Measurements from ENCODE around the gene MYNN. TPM values are rescaled to one million over a fixed set of nuclear protein-coding genes. Genes with fewer than 3 reads are reported as not detected.

Gene MYNN
- total RNA-seq, 2 donors from 2014 or later = 15.1 to 16.2 TPM

- H3K4me1 Mint-ChIP-seq (ENCODE audit: low read depth) = no peaks in the 10 kb centered on the region
- H3K27me3 Mint-ChIP-seq (ENCODE audit: low read depth) = peaks cover 14% of the 10 kb centered on the region
- peaks cover 0 to under 1% of the 10 kb centered on the region in 2 donors for H3K36me3 Mint-ChIP-seq (ENCODE audit: insufficient read depth in 2 of 2)
- no peak overlapping the region for H3K27ac Mint-ChIP-seq
- H3K9me3 Mint-ChIP-seq = no peaks in the 10 kb centered on the region
- no peak overlapping the region for H3K4me3 Mint-ChIP-seq
- ATAC-seq (replicated peaks in 1 of 2) (no peak), DNase-seq (no peak)
Observed at GRCh38 chr3:169822091-169822490, 48.9 kb downstream of the MYNN start.

- Mint-ChIP-seq H3K4me3 (no peak overlapping the region), H3K9me3 (no peaks in the 10 kb centered on the region), H3K36me3 (ENCODE audit: insufficient read depth in 2 of 2) (no peaks in the 10 kb centered on the region), H3K27me3 (ENCODE audit: low read depth) (peaks cover 11% of the 10 kb centered on the region), H3K27ac (no peak overlapping the region), H3K4me1 (ENCODE audit: low read depth) (no peaks in the 10 kb centered on the region)
- no peak for DNase-seq
- no peak for ATAC-seq (replicated peaks in 1 of 2)
Observed at GRCh38 chr3:169822540-169822939, 49.3 kb downstream of the MYNN start.

- H3K27me3 Mint-ChIP-seq (ENCODE audit: low read depth) = peaks cover 7% of the 10 kb centered on the region
Observed at GRCh38 chr3:169822983-169823382, 49.8 kb downstream of the MYNN start.

GRCh38 chr3:169825316-169825715, 52.1 kb downstream of the MYNN start:
- DNase-seq (no peak), ATAC-seq (replicated peaks in 1 of 2) (no peak)
- H3K4me3 Mint-ChIP-seq = no peak overlapping the region
- H3K4me1 Mint-ChIP-seq (ENCODE audit: low read depth) = no peaks in the 10 kb centered on the region
- H3K27ac Mint-ChIP-seq = no peak overlapping the region
- no peaks in the 10 kb centered on the region for H3K36me3 Mint-ChIP-seq (ENCODE audit: insufficient read depth in 2 of 2)
- H3K9me3 Mint-ChIP-seq = no peaks in the 10 kb centered on the region
- no peaks in the 10 kb centered on the region for H3K27me3 Mint-ChIP-seq (ENCODE audit: low read depth)

More at GRCh38 chr3:169822983-169823382, 49.8 kb downstream of the MYNN start:
- Mint-ChIP-seq H3K27ac (no peak overlapping the region), H3K9me3 (no peaks in the 10 kb centered on the region), H3K4me1 (ENCODE audit: low read depth) (no peaks in the 10 kb centered on the region), H3K4me3 (no peak overlapping the region), H3K36me3 (ENCODE audit: insufficient read depth in 2 of 2) (no peaks in the 10 kb centered on the region)
- ATAC-seq (replicated peaks in 1 of 2) = no peak
- no peak for DNase-seq

GRCh38 chr3:169827712-169828111, 54.5 kb downstream of the MYNN start:
- Mint-ChIP-seq H3K4me1 (ENCODE audit: low read depth) (no peaks in the 10 kb centered on the region), H3K27me3 (ENCODE audit: low read depth) (no peaks in the 10 kb centered on the region), H3K9me3 (no peaks in the 10 kb centered on the region), H3K27ac (no peak overlapping the region), H3K4me3 (no peak overlapping the region), H3K36me3 (ENCODE audit: insufficient read depth in 2 of 2) (no peaks in the 10 kb centered on the region)
- no peak for ATAC-seq (replicated peaks in 1 of 2)
- no peak for DNase-seq

- Mint-ChIP-seq H3K4me1 (ENCODE audit: low read depth) (no peaks in the 10 kb centered on the region), H3K27ac (no peak overlapping the region), H3K27me3 (ENCODE audit: low read depth) (no peaks in the 10 kb centered on the region), H3K4me3 (no peak overlapping the region), H3K36me3 (ENCODE audit: insufficient read depth in 2 of 2) (no peaks in the 10 kb centered on the region), H3K9me3 (no peaks in the 10 kb centered on the region)
- ATAC-seq (replicated peaks in 1 of 2) (no peak), DNase-seq (no peak)
Observed at GRCh38 chr3:169835533-169835932, 62.3 kb downstream of the MYNN start.

- H3K27ac Mint-ChIP-seq = no peak overlapping the region
- no peaks in the 10 kb centered on the region for H3K36me3 Mint-ChIP-seq (ENCODE audit: insufficient read depth in 2 of 2)
- H3K9me3 Mint-ChIP-seq = no peaks in the 10 kb centered on the region
- H3K4me1 Mint-ChIP-seq (ENCODE audit: low read depth) = no peaks in the 10 kb centered on the region
- no peak for ATAC-seq (replicated peaks in 1 of 2)
- H3K4me3 Mint-ChIP-seq = no peak overlapping the region
- peaks cover 2% of the 10 kb centered on the region for H3K27me3 Mint-ChIP-seq (ENCODE audit: low read depth)
- DNase-seq = no peak
Observed at GRCh38 chr3:169836078-169836941, 63.1 kb downstream of the MYNN start.

- no peak for ATAC-seq (replicated peaks in 1 of 2)
- H3K36me3 Mint-ChIP-seq (ENCODE audit: insufficient read depth in 2 of 2) = no peaks in the 10 kb centered on the region
- H3K9me3 Mint-ChIP-seq = no peaks in the 10 kb centered on the region
- H3K4me1 Mint-ChIP-seq (ENCODE audit: low read depth) = no peaks in the 10 kb centered on the region
- no peak overlapping the region for H3K27ac Mint-ChIP-seq
- H3K4me3 Mint-ChIP-seq = no peak overlapping the region
- DNase-seq = no peak
- peaks cover 6% of the 10 kb centered on the region for H3K27me3 Mint-ChIP-seq (ENCODE audit: low read depth)
Observed at GRCh38 chr3:169836942-169837275, 63.7 kb downstream of the MYNN start.

GRCh38 chr3:169838511-169839030, 65.4 kb downstream of the MYNN start:
- Mint-ChIP-seq H3K27ac (no peak overlapping the region), H3K4me3 (no peak overlapping the region), H3K9me3 (no peaks in the 10 kb centered on the region), H3K36me3 (ENCODE audit: insufficient read depth in 2 of 2) (no peaks in the 10 kb centered on the region), H3K27me3 (ENCODE audit: low read depth) (peaks cover 6% of the 10 kb centered on the region), H3K4me1 (ENCODE audit: low read depth) (no peaks in the 10 kb centered on the region)
- DNase-seq (no peak), ATAC-seq (replicated peaks in 1 of 2) (no peak)

Other genes starting within 250 kb of the MYNN start
- gene MECOM, start 109.7 kb upstream of the MYNN start, total RNA-seq = not detected
- gene TERC, start 8.3 kb upstream of the MYNN start, total RNA-seq = 10 to 100 TPM in 1 of 2 donors, 1 to 10 TPM in 1; 5.6 to 23.0 TPM
- gene ACTRT3, start 3.8 kb upstream of the MYNN start, total RNA-seq = under 1 TPM; 0.26 to 0.46 TPM
- under 1 TPM in 1 of 2 donors, not detected in 1; 0.22 TPM for gene LRRIQ4, start 39.5 kb downstream of the MYNN start, total RNA-seq
- gene LRRC34, start 39.5 kb downstream of the MYNN start, total RNA-seq = 1 to 10 TPM; 4.5 to 6.3 TPM
- not detected for gene LRRC31, start 96.5 kb downstream of the MYNN start, total RNA-seq
- not detected for gene SAMD7, start 138.2 kb downstream of the MYNN start, total RNA-seq
- gene SEC62, start 193.4 kb downstream of the MYNN start, total RNA-seq = 100 to 1,000 TPM in 1 of 2 donors, 10 to 100 TPM in 1; 90.6 to 100 TPM

Data from activated T-cell treated with anti-CD3 and anti-CD28 coated beads, Interleukin-2, amount 50 U/mL, for 72 hours (primary cell).